Uterus (tissue), 4 donors: ENCODE results near the gene CRPPA. TPM values are rescaled to one million over a fixed set of nuclear protein-coding genes. Genes with fewer than 3 reads are reported as not detected.

Source experiments
- DNase-seq, 2 donors: peaks; one replicate each; pipeline ENCODE4 v3.0.0-alpha.2; 2019 to 2020
- H3K27ac ChIP-seq, 2 donors: fragments of 200-600 bp; sonication (generic); 1 replicate in 1 of 2; 2 replicates in 1 of 2; pipeline ENCODE4 v1.5.1; 2016 to 2018
- H3K27me3 ChIP-seq, 2 donors: fragments of 200-600 bp; sonication (generic); one replicate each; pipeline ENCODE4 v1.5.1; 2018 to 2019; ENCODE audit warnings: control low read depth in 1 of 2
- H3K36me3 ChIP-seq, 2 donors: fragments of 200-600 bp; sonication (generic); one replicate each; pipeline ENCODE4 v1.5.1; 2019; ENCODE audit warnings: control low read depth in 1 of 2
- H3K4me1 ChIP-seq, 2 donors: fragments of 200-600 bp; sonication (generic); one replicate each; pipeline ENCODE4 v1.5.1; 2018 to 2019; ENCODE audit warnings: control low read depth in 1 of 2
- H3K4me3 ChIP-seq, 2 donors: fragments of 200-600 bp; sonication (generic); 1 replicate in 1 of 2; 2 replicates in 1 of 2; pipeline ENCODE4 v1.5.1; 2018 to 2019; ENCODE audit warnings: mild to moderate bottlenecking in 1 of 2
- H3K9me3 ChIP-seq, 2 donors: fragments of 200-600 bp; sonication (generic); one replicate each; pipeline ENCODE4 v1.5.1; 2019; ENCODE audit warnings: control low read depth in 1 of 2
- POLR2A ChIP-seq, 2 donors: fragments of 450-650 bp; IDR thresholded peaks; one replicate each; pipeline ENCODE4 v1.6.1; 2016; ENCODE audit warnings: antibody characterized with exemption in 2 of 2, mild to moderate bottlenecking in 1 of 2, moderate library complexity in 1 of 2
- intact Hi-C: fragments of 100-400 bp; cut with DNase I; formaldehyde crosslinking; loops from one replicate; pipeline ENCODE4 v1.15.1; 2023; ENCODE audit warnings: low total_unique reads
- total RNA-seq, 4 donors: library from RNA; depleted of rRNA in 3 of 4; stranded (reverse); fragments of >200 nt in 3 of 4; gene quantifications; one replicate each; pipeline versions ENCODE4 v1.1.0 to v1.2.4, GENCODE V29; 2014 to 2023
- TF ChIP-seq, protein P1 (sequence below), 4 experiments: fragments of 200-600 bp in 2 of 4; fragments of 450-650 bp in 2 of 4; sonication (generic) in 2 of 4; IDR thresholded peaks; one replicate each; pipeline ENCODE4 v1.5.1; 2016 to 2019; ENCODE audit warnings: antibody characterized with exemption in 4 of 4, mild to moderate bottlenecking in 2 of 4, moderate library complexity in 1 of 4
- donor health status: DM: yes; HTN: yes; CAD: no.

CRPPA gene
- total RNA-seq, 4 donors from 2014 or later: 0.29 to 8.6 (median 3.5) TPM

DNA sequence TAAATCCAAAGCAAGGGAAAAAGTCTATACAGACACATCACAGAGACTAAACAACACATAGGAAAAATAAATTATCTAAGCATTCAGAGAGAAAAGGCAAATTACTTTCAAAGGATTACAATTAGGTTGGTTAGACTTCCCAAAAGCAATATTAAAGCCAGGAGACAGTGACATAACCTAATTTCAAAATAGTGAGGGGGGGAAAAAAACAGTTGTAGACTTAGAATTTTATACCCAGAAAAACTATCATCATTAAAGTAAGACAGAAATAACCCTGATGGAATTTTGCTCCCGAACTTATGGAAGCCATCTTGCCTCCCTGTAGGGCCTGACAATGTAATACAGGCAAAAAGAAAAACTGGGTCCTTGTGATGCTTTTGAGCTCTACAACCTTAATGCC, 18.4 kb downstream of the CRPPA start:
- TF ChIP-seq, protein P1, sequence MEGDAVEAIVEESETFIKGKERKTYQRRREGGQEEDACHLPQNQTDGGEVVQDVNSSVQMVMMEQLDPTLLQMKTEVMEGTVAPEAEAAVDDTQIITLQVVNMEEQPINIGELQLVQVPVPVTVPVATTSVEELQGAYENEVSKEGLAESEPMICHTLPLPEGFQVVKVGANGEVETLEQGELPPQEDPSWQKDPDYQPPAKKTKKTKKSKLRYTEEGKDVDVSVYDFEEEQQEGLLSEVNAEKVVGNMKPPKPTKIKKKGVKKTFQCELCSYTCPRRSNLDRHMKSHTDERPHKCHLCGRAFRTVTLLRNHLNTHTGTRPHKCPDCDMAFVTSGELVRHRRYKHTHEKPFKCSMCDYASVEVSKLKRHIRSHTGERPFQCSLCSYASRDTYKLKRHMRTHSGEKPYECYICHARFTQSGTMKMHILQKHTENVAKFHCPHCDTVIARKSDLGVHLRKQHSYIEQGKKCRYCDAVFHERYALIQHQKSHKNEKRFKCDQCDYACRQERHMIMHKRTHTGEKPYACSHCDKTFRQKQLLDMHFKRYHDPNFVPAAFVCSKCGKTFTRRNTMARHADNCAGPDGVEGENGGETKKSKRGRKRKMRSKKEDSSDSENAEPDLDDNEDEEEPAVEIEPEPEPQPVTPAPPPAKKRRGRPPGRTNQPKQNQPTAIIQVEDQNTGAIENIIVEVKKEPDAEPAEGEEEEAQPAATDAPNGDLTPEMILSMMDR (IDR thresholded peaks at IDR 0.05): no peak
- TF ChIP-seq POLR2A (IDR thresholded peaks at IDR 0.05): no peak
- no peak overlapping the region for H3K27ac ChIP-seq
- H3K4me3 ChIP-seq: no peak overlapping the region
- H3K36me3 ChIP-seq: no peaks in the 10 kb centered on the region
- no peaks in the 10 kb centered on the region for H3K27me3 ChIP-seq
- H3K4me1 ChIP-seq: no peaks in the 10 kb centered on the region
- no peak for DNase-seq
- intact Hi-C loops: no loop called here
- H3K9me3 ChIP-seq: peaks cover 0 to 7% of the 10 kb centered on the region in 2 donors

DNA sequence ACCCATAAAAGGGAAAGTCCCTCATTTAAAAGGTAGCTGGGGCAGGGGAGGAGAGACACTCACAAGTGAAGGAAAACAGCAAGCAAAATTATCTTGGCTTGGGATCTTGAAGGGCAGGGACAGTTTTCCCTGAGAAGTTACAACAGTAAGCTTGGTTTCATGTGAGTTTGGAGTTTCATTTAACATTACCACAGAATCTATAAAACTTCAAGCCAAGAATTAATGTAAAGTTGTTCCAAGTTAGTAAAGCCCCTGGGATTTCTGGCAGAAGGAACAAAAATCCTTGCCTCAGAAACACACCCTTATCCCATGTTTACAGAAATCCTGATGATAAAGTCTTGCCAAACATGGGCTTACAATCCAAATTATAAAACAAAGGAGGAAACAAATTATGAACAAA, 19.2 kb downstream of the CRPPA start:
- DNase-seq: no peak
- TF ChIP-seq, protein P1 (IDR thresholded peaks at IDR 0.05): no peak
- no peak for TF ChIP-seq POLR2A (IDR thresholded peaks at IDR 0.05)
- intact Hi-C loops: no loop called here
- Histone ChIP-seq H3K4me3 (no peak overlapping the region), H3K27ac (no peak overlapping the region), H3K4me1 (no peaks in the 10 kb centered on the region), H3K27me3 (no peaks in the 10 kb centered on the region), H3K36me3 (no peaks in the 10 kb centered on the region), H3K9me3 (peaks cover 0 to 7% of the 10 kb centered on the region in 2 donors)

DNA sequence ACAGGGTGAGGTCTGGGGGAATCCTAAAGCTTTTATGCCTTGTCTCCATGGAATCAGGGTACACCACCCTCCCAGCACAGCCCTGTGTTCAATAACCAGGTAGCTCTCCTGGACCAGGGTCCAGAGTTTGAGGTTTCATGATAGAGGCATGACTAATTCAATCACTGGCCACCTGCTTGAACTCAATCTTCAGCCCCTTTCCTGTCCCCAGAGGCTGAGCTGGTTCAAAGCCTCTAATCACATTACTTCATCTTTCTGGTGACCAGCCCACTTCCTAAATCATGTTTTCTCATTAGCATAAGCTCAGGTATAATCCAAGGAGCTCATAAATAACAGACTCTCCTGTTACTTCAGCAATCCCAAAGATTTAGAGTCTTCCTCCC, 20.5 kb downstream of the CRPPA start:
- Histone ChIP-seq H3K4me3 (no peak overlapping the region), H3K4me1 (no peaks in the 10 kb centered on the region), H3K27me3 (no peaks in the 10 kb centered on the region), H3K9me3 (peaks cover 0 to 7% of the 10 kb centered on the region in 2 donors), H3K36me3 (no peaks in the 10 kb centered on the region), H3K27ac (no peak overlapping the region)
- TF ChIP-seq POLR2A (IDR thresholded peaks at IDR 0.05): no peak
- TF ChIP-seq, protein P1 (IDR thresholded peaks at IDR 0.05): no peak
- no peak for DNase-seq
- intact Hi-C loops: no loop called here

DNA sequence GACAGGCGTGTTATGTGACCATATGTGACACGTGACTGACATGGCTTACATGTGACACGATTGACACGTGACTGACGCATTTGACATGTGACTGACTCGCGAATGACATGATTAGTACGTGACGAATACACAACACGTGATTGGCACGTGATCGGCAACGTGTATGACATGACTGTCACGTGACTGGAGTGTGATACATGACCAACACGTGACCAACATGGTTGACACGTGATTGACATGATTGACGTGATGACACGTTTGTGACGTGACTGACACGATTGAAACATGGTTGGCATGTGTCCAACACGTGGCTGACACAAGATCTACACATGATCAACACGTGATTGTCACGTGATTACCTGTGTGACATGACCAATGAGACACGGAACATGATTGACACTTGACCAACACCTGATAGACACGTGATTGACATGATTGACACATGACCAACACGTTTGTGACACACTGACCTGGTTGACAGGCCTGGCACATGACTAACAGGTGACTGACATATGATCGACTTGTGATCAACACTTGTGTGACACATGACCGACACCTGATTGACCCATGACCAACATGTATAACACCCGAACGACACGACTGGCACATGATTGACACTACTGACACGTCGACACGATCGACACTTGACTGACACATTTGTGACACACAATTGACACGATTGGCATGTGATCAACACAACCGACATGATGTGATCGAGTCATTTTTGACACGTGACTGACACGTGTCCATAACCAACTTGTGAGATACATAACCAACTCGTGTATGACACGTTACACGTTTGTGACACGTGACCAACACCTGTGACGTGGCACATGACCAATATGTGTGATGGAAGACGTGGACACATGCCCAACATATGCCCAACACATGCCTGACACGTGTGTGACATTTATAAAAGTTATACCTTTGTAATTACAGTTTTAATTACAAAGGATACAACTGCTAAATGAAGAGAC, 21.1 kb downstream of the CRPPA start:
- no peak overlapping the region for H3K4me3 ChIP-seq
- H3K9me3 ChIP-seq: peaks cover 0 to 7% of the 10 kb centered on the region in 2 donors
- no peak for DNase-seq
- no peaks in the 10 kb centered on the region for H3K4me1 ChIP-seq
- intact Hi-C loops: no loop called here
- no peaks in the 10 kb centered on the region for H3K36me3 ChIP-seq
- H3K27ac ChIP-seq: no peak overlapping the region
- H3K27me3 ChIP-seq: no peaks in the 10 kb centered on the region
- no peak for TF ChIP-seq POLR2A (IDR thresholded peaks at IDR 0.05)
- TF ChIP-seq, protein P1 (IDR thresholded peaks at IDR 0.05): no peak

DNA sequence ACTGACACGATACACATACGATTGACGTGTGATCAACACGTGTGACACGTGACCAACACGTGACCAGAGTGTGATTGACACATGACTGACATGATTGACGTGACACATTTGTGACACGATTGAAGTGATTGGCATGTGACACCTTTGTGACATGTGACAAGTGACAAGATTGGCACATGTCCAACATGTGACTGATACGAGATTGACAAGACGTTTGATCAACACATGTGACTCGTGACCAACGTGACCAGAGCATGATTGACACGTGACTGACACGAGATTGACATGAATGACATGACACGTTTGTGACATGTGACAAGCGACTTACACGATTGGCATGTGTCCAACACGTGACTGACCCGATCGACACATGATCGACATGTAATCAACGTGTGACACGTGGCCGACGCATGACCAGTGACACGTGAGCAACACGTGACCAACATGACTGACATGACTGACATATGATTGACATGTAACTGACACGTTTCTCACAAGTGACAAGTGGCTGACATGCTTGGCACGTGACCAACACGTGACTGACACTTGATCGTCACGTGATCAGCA, 22.0 kb downstream of the CRPPA start:
- no peak for DNase-seq

More for the DNA sequence above, 22.0 kb downstream of the CRPPA start:
- Histone ChIP-seq H3K4me1 (no peaks in the 10 kb centered on the region), H3K9me3 (peaks cover 0 to 7% of the 10 kb centered on the region in 2 donors), H3K36me3 (no peaks in the 10 kb centered on the region), H3K4me3 (no peak overlapping the region), H3K27me3 (no peaks in the 10 kb centered on the region), H3K27ac (no peak overlapping the region)
- intact Hi-C loops: no loop called here
- TF ChIP-seq, protein P1 (IDR thresholded peaks at IDR 0.05): no peak
- TF ChIP-seq POLR2A (IDR thresholded peaks at IDR 0.05): no peak
